K562 (cell line): ENCODE measurements around the gene ZFPM1. TPM values are rescaled to one million over a fixed set of nuclear protein-coding genes. Genes with fewer than 3 reads are reported as not detected.
A peak's percentile ranks its signal among the peaks of the same experiment; 100 is the strongest.

Experiments used
- ATAC-seq: fragments of 200-7000 bp; cut with Tn5 transposase; 3 replicates; pipeline ENCODE4 v1.9.1; 2020; ENCODE audit warnings: moderate library complexity
- BruUV-seq: library from RNA; stranded (reverse); fragments of 400-500 nt; replicated peaks from 2 replicates; lab custom pipeline; 2021; lab: Mats Ljungman, UMichigan
- CTCF ChIA-PET: fragments of 300-600 bp; formaldehyde crosslinking; extraction: SDS; loops from one replicate; lab custom pipeline; 2021; ENCODE audit warnings: low intra/inter-chr PET ratio; lab: Yijun Ruan, JAX
- POLR2A ChIA-PET: fragments of 300-600, 350-650 bp; sonication (Branson Sonifier 250); formaldehyde crosslinking; extraction: SDS; loops from one replicate; lab custom pipeline; 2021; ENCODE audit warnings: antibody characterized with exemption, inconsistent platforms; lab: Yijun Ruan, JAX
- DNase-seq, 4 experiments: peaks; one replicate each; pipeline versions ENCODE4 v3.0.0 to v3.0.0-alpha.2; 2011 to 2018; ENCODE audit warnings: low spot score in 3 of 4, mixed read lengths in 3 of 4; ENCODE audit errors: extremely low read depth in 1 of 4
- FAIRE-seq: peaks from 2 replicates; lab custom pipeline; 2011; peaks lifted over from hg19 to GRCh38; lab: Jason Lieb, UNC
- H2AFZ ChIP-seq: 2 replicates; pipeline ENCODE4 v1.6.0; 2011; ENCODE audit warnings: low read depth, low read length, control low read depth, inconsistent platforms
- H3K27ac ChIP-seq: fragments of 200-600 bp; 3 replicates; pipeline ENCODE4 v1.8.0; 2011; ENCODE audit warnings: low read depth, mild to moderate bottlenecking, control low read depth, inconsistent platforms, low read length, moderate library complexity, mixed read lengths; ENCODE audit errors: extremely low read depth
- H3K27me3 ChIP-seq, 2 experiments: fragments of 300-600 bp in 1 of 2; 2 replicates in 1 of 2; 3 replicates in 1 of 2; pipeline versions ENCODE4 v1.6.0 to v1.8.0; 2011; ENCODE audit warnings: inconsistent platforms in 2 of 2, low read length in 2 of 2, mild to moderate bottlenecking in 1 of 2, mixed read lengths in 1 of 2, moderate library complexity in 1 of 2; ENCODE audit not compliant: control insufficient read depth in 2 of 2, insufficient read depth in 2 of 2
- H3K36me3 ChIP-seq: fragments of 300-600 bp; 3 replicates; pipeline ENCODE4 v1.8.0; 2011; ENCODE audit warnings: mild to moderate bottlenecking, low read length, inconsistent platforms; ENCODE audit not compliant: control insufficient read depth, insufficient read depth
- H3K4me1 ChIP-seq, 2 experiments: fragments of 200-600 bp in 1 of 2; replicated peaks in 1 of 2; 2 replicates in 1 of 2; 3 replicates in 1 of 2; pipeline versions ENCODE4 v1.5.1 to v1.8.0; 2011; ENCODE audit warnings: inconsistent platforms in 2 of 2, low read length in 2 of 2, mild to moderate bottlenecking in 1 of 2, mixed read lengths in 1 of 2, moderate library complexity in 1 of 2; ENCODE audit not compliant: control insufficient read depth in 2 of 2, insufficient read depth in 2 of 2
- H3K4me2 ChIP-seq: 2 replicates; pipeline ENCODE4 v1.6.1; 2011; ENCODE audit warnings: low read length, control low read depth, inconsistent platforms, mixed read lengths; ENCODE audit not compliant: insufficient read depth
- H3K4me3 ChIP-seq: fragments of 200-600 bp; sonication (generic), shearing (Covaris generic); 2 replicates; pipeline ENCODE4 v1.5.1; 2016; ENCODE audit warnings: control low read depth, inconsistent platforms
- H3K79me2 ChIP-seq: fragments of 200-600 bp; 3 replicates; pipeline ENCODE4 v1.8.0; 2011; ENCODE audit warnings: low read length, inconsistent platforms; ENCODE audit not compliant: control insufficient read depth, insufficient read depth
- H3K9ac ChIP-seq, 2 experiments: 2 replicates each; pipeline versions ENCODE4 v1.6.0 to v1.6.1; 2011; ENCODE audit warnings: low read depth in 2 of 2, low read length in 2 of 2, control low read depth in 1 of 2, inconsistent platforms in 1 of 2, mild to moderate bottlenecking in 1 of 2, mixed read lengths in 1 of 2; ENCODE audit not compliant: insufficient read depth in 1 of 2
- H3K9me1 ChIP-seq: one replicate; pipeline ENCODE4 v1.6.0; 2011; ENCODE audit warnings: inconsistent platforms, mild to moderate bottlenecking, low read length, moderate library complexity; ENCODE audit not compliant: control insufficient read depth, insufficient read depth
- H3K9me3 ChIP-seq: replicated peaks from 2 replicates; pipeline ENCODE4 v1.5.1; 2011; ENCODE audit warnings: low read depth, low read length, inconsistent platforms; ENCODE audit not compliant: control insufficient read depth, insufficient read depth
- H4K20me1 ChIP-seq: replicated peaks from 2 replicates; pipeline ENCODE4 v1.6.1; 2011; ENCODE audit warnings: low read length, inconsistent platforms, mixed read lengths; ENCODE audit not compliant: control insufficient read depth, insufficient read depth
- CSDE1 ChIP-seq, 2 experiments: fragments of 450-650 bp; IDR thresholded peaks; 2 replicates each; pipeline ENCODE4 v1.6.1; 2016; ENCODE audit warnings: mild to moderate bottlenecking in 1 of 2
- DMBX1 ChIP-seq: fragments of 250-450 bp; sonication (Bioruptor Pico); IDR thresholded peaks from 2 replicates; pipeline ENCODE4 v1.8.0; 2022; ENCODE audit warnings: inconsistent platforms, mild to moderate bottlenecking, moderate library complexity, borderline replicate concordance
- E2F3 ChIP-seq: fragments of 250-450 bp; sonication (Bioruptor Pico); IDR thresholded peaks from 2 replicates; pipeline ENCODE4 v1.4.0; 2020; ENCODE audit warnings: mild to moderate bottlenecking
- EP300 ChIP-seq: IDR thresholded peaks from 2 replicates; pipeline ENCODE4 v1.6.1; 2012; ENCODE audit warnings: low read length, improper control_type of control experiment
- FIP1L1 ChIP-seq: fragments of 200-400 bp; formaldehyde crosslinking; IDR thresholded peaks from 2 replicates; pipeline ENCODE4 v1.6.1; 2018; ENCODE audit warnings: mild to moderate bottlenecking, low read depth, low read length; ENCODE audit not compliant: poor library complexity, severe bottlenecking
- HEY1 ChIP-seq: fragments of 250-450 bp; sonication (Bioruptor Pico); IDR thresholded peaks from 2 replicates; pipeline ENCODE4 v1.5.0; 2020; ENCODE audit warnings: mild to moderate bottlenecking, moderate library complexity, borderline replicate concordance
- HMGN3 ChIP-seq: IDR thresholded peaks from 2 replicates; pipeline ENCODE4 v1.6.1; 2011; ENCODE audit warnings: borderline replicate concordance, low read depth, mild to moderate bottlenecking, mixed read lengths, low read length; ENCODE audit not compliant: insufficient read length; ENCODE audit errors: extremely low read depth
- POLR2G ChIP-seq: fragments of 200-400 bp; formaldehyde crosslinking; IDR thresholded peaks from 2 replicates; pipeline ENCODE4 v1.6.1; 2017; ENCODE audit warnings: low read depth, mild to moderate bottlenecking, antibody characterized with exemption, low read length, moderate library complexity
- ZBTB7A ChIP-seq: IDR thresholded peaks from 2 replicates; pipeline ENCODE4 v1.6.1; 2011; ENCODE audit warnings: low read depth, mild to moderate bottlenecking, low read length, moderate library complexity, borderline replicate concordance; ENCODE audit not compliant: control insufficient read depth
- ZFPM2 ChIP-seq: fragments of 250-450 bp; sonication (Bioruptor Pico); IDR thresholded peaks from 2 replicates; pipeline ENCODE4 v1.5.1; 2022; ENCODE audit warnings: mild to moderate bottlenecking
- ZFX ChIP-seq: sonication (generic); formaldehyde crosslinking; IDR thresholded peaks from 2 replicates; pipeline ENCODE4 v1.8.0; 2022; ENCODE audit warnings: mild to moderate bottlenecking, missing genetic modification reagents, moderate library complexity
- ZNF263 ChIP-seq: sonication (generic); formaldehyde crosslinking; IDR thresholded peaks from 2 replicates; pipeline ENCODE4 v1.8.0; 2022; ENCODE audit warnings: mild to moderate bottlenecking, missing genetic modification reagents, borderline replicate concordance
- ZNF584 ChIP-seq: fragments of 200-800 bp; sonication (Bioruptor generic); IDR thresholded peaks from 2 replicates; pipeline ENCODE4 v1.6.1; 2016; ENCODE audit warnings: low read depth, mild to moderate bottlenecking, missing genetic modification characterization, missing compliant biosample characterization
- WGBS: fragments of 100-300 bp; shearing (Covaris generic); methylation state at CpG from one replicate; pipeline ENCODE4 v1.1.6; 2016; ENCODE audit warnings: low coverage, mixed read lengths; ENCODE audit not compliant: insufficient coverage; ENCODE audit errors: missing lambda C conversion rate; 5-methylcytosine and 5-hydroxymethylcytosine counted together
- in situ Hi-C: fragments of 300-500 bp; cut with MboI; formaldehyde crosslinking; loops from 4 replicates; pipeline ENCODE4 v1.15.0; 2018; ENCODE audit warnings: inconsistent platforms, mixed read lengths
- intact Hi-C: fragments of 100-400 bp; cut with micrococcal nuclease; formaldehyde crosslinking; loops from 2 replicates; pipeline ENCODE4 v1.14.2; 2022
- polyA plus RNA-seq, 8 experiments: library from polyadenylated mRNA; depleted of rRNA in 4 of 8; stranded (reverse) in 5 of 8; unstranded in 3 of 8; fragments of >200 nt; fragmentation: Nextera tagmentation in 2 of 8; fragmentation: Illumina TruSeq in 1 of 8; extraction: Ambion mirVana in 2 of 8; extraction: Trizol in 1 of 8; gene quantifications; 2 replicates each; pipeline versions ENCODE4 v1.2.1 to v1.2.3, GENCODE V29; 2011 to 2014; ENCODE audit warnings: inconsistent platforms in 1 of 8, missing spikeins in 1 of 8
- total RNA-seq, 7 experiments: library from RNA; depleted of rRNA in 6 of 7; stranded (reverse); fragments of >200 nt in 6 of 7; fragmentation: Illumina TruSeq in 2 of 7; extraction: Trizol in 2 of 7; gene quantifications; 2 replicates each; pipeline versions ENCODE4 v1.2.1 to v1.2.3, GENCODE V29; 2011 to 2021; ENCODE audit warnings: low replicate concordance in 1 of 7
- TF ChIP-seq, protein P1 (sequence below), 2 experiments: fragments of 450-650 bp; conservative IDR thresholded peaks; 2 replicates each; pipeline ENCODE4 v1.6.1; 2017; ENCODE audit warnings: mild to moderate bottlenecking in 2 of 2, moderate library complexity in 2 of 2
- TF ChIP-seq, protein P2 (sequence below): fragments of 450-650 bp; IDR thresholded peaks from 2 replicates; pipeline ENCODE4 v1.6.1; 2016
- TF ChIP-seq, protein P3 (sequence below): fragments of 450-650 bp; formaldehyde crosslinking; IDR thresholded peaks from 2 replicates; pipeline ENCODE4 v1.4.0; 2020; ENCODE audit warnings: mild to moderate bottlenecking, moderate library complexity

ZFPM1 gene
- total and polyA plus RNA-seq, 9 of the 15 experiments (the other 6 are each of a cell fraction or from before 2014, with no cell fraction given) = 0.03 to 35.9 (median 1.4) TPM

DNA sequence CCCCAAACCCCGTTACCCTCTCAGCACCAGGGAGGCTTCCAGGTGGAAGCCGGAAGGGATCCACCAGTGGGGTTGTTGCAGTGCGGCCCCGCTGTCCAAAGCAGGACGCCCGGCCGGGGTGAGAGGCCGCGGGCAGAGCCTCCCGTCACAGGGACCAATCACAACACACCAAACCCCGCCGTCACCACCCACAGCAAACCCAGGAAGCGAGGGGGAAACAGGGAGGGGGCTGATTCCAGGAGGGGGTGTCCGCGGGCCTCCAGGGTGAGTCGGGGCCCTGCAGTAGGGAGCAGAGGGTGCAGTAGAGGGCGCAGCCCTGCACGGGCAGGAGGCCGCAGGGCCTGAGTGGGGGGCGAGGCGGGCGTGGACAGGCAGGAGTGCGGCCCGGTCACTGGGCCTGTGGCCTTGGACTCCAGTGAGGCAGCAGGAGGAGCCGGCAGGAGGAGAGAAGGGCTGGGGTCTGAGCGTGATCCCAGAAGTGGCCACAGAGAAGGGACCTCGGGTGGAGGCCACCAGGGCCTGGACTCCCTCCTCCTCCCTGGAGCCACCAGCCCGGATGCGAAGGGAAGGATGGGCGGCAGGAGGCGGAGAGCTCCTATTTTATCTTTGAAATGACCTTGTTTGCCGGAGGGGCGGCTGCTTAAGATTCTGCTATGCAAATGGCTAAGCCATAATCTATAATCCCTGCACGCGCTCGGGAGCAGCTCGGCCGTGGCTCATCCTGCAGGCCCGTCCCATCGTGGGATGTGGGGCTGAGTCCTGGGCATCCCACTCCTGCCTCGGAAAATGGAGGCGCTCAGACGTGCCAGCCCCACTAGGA, 41.5 kb downstream of the ZFPM1 start:
- CTCF ChIA-PET = no interaction called here
- in situ Hi-C loops = no loop called here
- peak; percentile 96 for FAIRE-seq
- TF ChIP-seq HEY1 (CRISPR knock-in tag) = no peak
- TF ChIP-seq, protein P1, sequence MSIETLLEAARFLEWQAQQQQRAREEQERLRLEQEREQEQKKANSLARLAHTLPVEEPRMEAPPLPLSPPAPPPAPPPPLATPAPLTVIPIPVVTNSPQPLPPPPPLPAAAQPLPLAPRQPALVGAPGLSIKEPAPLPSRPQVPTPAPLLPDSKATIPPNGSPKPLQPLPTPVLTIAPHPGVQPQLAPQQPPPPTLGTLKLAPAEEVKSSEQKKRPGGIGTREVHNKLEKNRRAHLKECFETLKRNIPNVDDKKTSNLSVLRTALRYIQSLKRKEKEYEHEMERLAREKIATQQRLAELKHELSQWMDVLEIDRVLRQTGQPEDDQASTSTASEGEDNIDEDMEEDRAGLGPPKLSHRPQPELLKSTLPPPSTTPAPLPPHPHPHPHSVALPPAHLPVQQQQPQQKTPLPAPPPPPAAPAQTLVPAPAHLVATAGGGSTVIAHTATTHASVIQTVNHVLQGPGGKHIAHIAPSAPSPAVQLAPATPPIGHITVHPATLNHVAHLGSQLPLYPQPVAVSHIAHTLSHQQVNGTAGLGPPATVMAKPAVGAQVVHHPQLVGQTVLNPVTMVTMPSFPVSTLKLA (conservative IDR thresholded peaks at IDR 0.05) = peak; percentile 9 to 50; a peak in 2 of 4 replicates
- TF ChIP-seq, protein P2, sequence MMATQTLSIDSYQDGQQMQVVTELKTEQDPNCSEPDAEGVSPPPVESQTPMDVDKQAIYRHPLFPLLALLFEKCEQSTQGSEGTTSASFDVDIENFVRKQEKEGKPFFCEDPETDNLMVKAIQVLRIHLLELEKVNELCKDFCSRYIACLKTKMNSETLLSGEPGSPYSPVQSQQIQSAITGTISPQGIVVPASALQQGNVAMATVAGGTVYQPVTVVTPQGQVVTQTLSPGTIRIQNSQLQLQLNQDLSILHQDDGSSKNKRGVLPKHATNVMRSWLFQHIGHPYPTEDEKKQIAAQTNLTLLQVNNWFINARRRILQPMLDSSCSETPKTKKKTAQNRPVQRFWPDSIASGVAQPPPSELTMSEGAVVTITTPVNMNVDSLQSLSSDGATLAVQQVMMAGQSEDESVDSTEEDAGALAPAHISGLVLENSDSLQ = peak; percentile 57; the same call in 1 of the 2 replicates
- TF ChIP-seq ZNF584 (CRISPR knock-in tag) = no peak
- peak; percentile 81 for TF ChIP-seq POLR2G
- TF ChIP-seq E2F3 (CRISPR knock-in tag) = no peak
- TF ChIP-seq EP300 = peak; percentile 9; the same call in 1 of the 2 replicates
- no peak for TF ChIP-seq CSDE1 (IDR thresholded peaks at IDR 0.05)
- TF ChIP-seq FIP1L1 = no peak
- no peak for TF ChIP-seq ZFPM2 (CRISPR knock-in tag)
- peak; percentile 69; the same call in 1 of the 2 replicates for TF ChIP-seq ZNF263 (CRISPR knock-in tag)
- TF ChIP-seq DMBX1 (CRISPR knock-in tag) = peak; percentile 51; the same call in 1 of the 2 replicates
- TF ChIP-seq HMGN3 = peak; percentile 37
- TF ChIP-seq, protein P3, sequence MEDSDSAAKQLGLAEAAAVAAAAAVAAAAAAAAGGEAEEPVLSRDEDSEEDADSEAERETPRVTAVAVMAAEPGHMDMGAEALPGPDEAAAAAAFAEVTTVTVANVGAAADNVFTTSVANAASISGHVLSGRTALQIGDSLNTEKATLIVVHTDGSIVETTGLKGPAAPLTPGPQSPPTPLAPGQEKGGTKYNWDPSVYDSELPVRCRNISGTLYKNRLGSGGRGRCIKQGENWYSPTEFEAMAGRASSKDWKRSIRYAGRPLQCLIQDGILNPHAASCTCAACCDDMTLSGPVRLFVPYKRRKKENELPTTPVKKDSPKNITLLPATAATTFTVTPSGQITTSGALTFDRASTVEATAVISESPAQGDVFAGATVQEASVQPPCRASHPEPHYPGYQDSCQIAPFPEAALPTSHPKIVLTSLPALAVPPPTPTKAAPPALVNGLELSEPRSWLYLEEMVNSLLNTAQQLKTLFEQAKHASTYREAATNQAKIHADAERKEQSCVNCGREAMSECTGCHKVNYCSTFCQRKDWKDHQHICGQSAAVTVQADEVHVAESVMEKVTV (CRISPR knock-in tag) = no peak
- TF ChIP-seq ZBTB7A = peak; percentile 91
- TF ChIP-seq ZFX (CRISPR knock-in tag) = peak; percentile 85

More for the DNA sequence above, 41.5 kb downstream of the ZFPM1 start:
- Histone ChIP-seq H4K20me1 (peaks cover 4% of the 10 kb centered on the region), H3K79me2 (peaks cover 54% of the 10 kb centered on the region), H3K36me3 (peaks cover 51% of the 10 kb centered on the region), H2AFZ (peak overlapping the region; percentile 53; the same call in 1 of the 2 replicates), H3K9me3 (no peaks in the 10 kb centered on the region), H3K27ac (peak overlapping the region; percentile 73), H3K27me3 (no peaks in the 10 kb centered on the region), H3K4me3 (peak overlapping the region; percentile 37; the same call in 1 of the 2 replicates), H3K4me1 (peaks cover 82 to 99% of the 10 kb centered on the region in 2 experiments), H3K9me1 (no peaks in the 10 kb centered on the region), H3K4me2 (peak overlapping the region; percentile 60), H3K9ac (peak overlapping the region; percentile 56 to 88)
- peak; percentile 78 to 89 (median 85) for DNase-seq
- POLR2A ChIA-PET = interaction anchor here (0.5 to 2.5 kb wide), 8 partner anchors 15 to 930 kb away, joined by 3 to 8 read pairs (median 4); no protein-coding TSS in a partner anchor
- intact Hi-C loops = no loop called here
- BruUV-seq = no TSS peak
- ATAC-seq = peak; percentile 63
- 11% methylated on average over 38 of the region's 43 CpGs for WGBS
